ENCODE results near the gene LHX3. TPM values are rescaled to one million over a fixed set of nuclear protein-coding genes. Genes with fewer than 3 reads are reported as not detected.
A peak's percentile ranks its signal among the peaks of the same experiment; 100 is the strongest.

Gene LHX3
- polyA plus RNA-seq, 4 donors: not detected

DNA sequence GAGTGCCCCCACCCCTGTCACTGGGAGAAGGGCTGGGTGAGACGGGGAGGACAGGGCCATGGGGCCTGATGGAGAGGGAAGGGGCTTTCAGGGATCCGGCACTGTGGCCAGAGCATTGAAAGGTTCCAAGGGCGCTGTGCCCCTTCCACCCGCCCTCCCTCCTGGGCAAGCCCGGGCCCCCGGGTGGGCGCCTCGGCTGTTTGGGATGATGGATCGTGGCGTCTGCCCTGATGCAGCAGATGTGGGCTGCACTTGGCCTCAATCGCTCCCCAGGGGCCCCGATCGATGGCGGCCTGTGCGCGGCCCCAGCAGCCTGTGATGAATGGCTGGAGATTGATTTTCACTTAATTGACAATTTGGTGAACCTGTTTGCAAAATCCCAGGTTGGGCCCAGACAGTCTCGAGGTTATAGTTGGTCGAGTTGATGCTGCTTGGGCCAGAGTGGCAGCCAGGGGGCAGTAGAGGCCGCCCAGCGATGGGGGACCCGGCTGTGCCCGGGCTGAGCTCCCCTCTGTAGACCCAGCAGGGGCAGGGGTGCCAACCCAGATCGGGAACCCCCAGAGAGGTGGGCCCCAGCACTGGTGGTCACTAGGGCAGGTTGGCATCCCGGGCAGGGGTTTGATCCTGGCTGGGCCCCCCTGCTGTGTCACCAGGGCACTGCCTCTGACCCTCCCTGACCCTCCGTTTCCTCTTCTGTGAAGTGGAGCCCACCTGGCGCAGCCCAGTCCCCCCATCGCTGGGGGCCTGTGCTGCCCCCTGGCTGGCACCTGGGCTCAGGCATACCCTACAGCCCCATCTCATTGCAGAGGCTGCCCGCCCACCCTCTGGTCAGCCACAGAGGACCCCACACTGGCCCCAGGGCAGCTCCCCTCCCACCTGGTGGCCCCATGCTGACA lies 34.7 kb downstream of the LHX3 start:
- Histone ChIP-seq H3K36me3 (ENCODE audit: control insufficient read depth in 3 of 3, insufficient read depth in 2 of 3, low read depth in 1 of 3, low read length in 3 of 3) (no peaks in the 10 kb centered on the region), H3K9me3 (ENCODE audit: control insufficient read depth in 2 of 2, insufficient read depth in 1 of 2, low read depth in 1 of 2, low read length in 1 of 2) (no peaks in the 10 kb centered on the region), H3K4me3 (ENCODE audit: low read depth in 1 of 3, low read length in 3 of 3) (no peak overlapping the region), H3K27ac (ENCODE audit: low read depth in 1 of 3, low read length in 2 of 3) (peak overlapping the region in 1 of 3 donors; percentile 53), H3K27me3 (ENCODE audit: control insufficient read depth in 3 of 3, insufficient read depth in 3 of 3, low read length in 3 of 3) (peaks cover 0 to 4% (median 0%) of the 10 kb centered on the region in 3 donors), H3K4me1 (ENCODE audit: control insufficient read depth in 3 of 3, insufficient read depth in 2 of 3, low read depth in 1 of 3, low read length in 2 of 3) (peaks cover 0 to 31% (median 0%) of the 10 kb centered on the region in 3 donors)
- DNase-seq (peak; percentile 20 to 52), FAIRE-seq (no peak)
- WGBS, 3 donors: 21 to 41% (median 30%) methylated on average over 17 to 28 of the region's 28 CpGs

DNA sequence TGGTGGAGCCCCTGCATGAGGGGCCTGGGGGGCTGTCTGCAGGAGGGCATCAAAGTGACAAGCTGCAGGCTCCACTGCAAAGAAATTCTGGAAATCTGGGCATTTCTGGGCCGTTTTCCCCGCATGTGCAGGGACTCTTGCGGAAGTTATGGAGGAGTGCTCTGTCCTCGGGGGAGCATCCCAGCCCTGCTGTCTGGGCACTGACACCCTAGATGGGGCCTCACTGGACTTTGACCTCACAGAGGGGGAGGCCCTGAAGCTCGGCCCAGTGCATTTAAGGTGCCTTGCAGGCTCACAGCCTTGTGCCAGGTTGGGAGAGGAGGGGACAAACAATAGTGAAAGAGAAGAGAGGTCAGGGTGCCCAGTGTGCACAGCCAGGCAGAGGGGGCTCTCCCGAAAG lies 35.4 kb downstream of the LHX3 start:
- Histone ChIP-seq H3K9me3 (ENCODE audit: control insufficient read depth in 2 of 2, insufficient read depth in 1 of 2, low read depth in 1 of 2, low read length in 1 of 2) (no peaks in the 10 kb centered on the region), H3K4me3 (ENCODE audit: low read depth in 1 of 3, low read length in 3 of 3) (no peak overlapping the region), H3K36me3 (ENCODE audit: control insufficient read depth in 3 of 3, insufficient read depth in 2 of 3, low read depth in 1 of 3, low read length in 3 of 3) (no peaks in the 10 kb centered on the region), H3K27me3 (ENCODE audit: control insufficient read depth in 3 of 3, insufficient read depth in 3 of 3, low read length in 3 of 3) (peaks cover 0 to 4% (median 0%) of the 10 kb centered on the region in 3 donors), H3K4me1 (ENCODE audit: control insufficient read depth in 3 of 3, insufficient read depth in 2 of 3, low read depth in 1 of 3, low read length in 2 of 3) (peaks cover 0 to 31% (median 0%) of the 10 kb centered on the region in 3 donors), H3K27ac (ENCODE audit: low read depth in 1 of 3, low read length in 2 of 3) (no peak overlapping the region)
- DNase-seq (peak in 1 of 2 donors; percentile 89), FAIRE-seq (no peak)
- WGBS, 3 donors: 21 to 50% (median 34%) methylated on average over 6 of the region's 6 CpGs

DNA sequence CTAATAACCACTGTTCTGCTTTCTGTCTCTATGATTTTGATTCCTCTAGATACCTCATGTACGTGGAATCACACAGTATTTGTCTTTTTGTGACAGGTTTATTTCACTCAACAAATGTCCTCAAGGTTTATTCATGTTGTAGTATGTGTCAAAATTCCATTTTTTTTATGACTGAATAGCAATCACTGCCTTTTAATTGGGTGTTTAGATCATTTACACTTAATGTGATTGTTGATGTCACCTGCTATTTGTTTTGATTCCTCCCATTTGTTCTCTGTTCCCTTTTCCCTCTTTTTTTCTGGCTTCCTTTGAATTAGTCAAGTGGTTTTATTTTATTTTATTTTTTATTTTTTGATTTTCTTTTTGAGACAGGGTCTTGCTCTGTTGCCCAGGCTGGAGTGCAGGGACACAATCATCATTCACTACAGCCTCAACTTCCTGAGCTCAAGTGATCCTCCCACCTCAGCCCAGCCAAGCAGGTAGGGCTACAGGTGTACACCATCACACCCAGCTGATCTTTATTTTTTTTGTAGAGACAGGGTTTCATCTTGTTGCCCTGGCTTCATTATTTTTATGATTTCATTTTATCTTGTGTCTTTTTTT lies 41.6 kb downstream of the LHX3 start:
- FAIRE-seq: no peak
- 52 to 66% (median 58%) methylated on average over 1 of the region's 1 CpG for WGBS, 3 donors
- H3K4me3 ChIP-seq (ENCODE audit: low read depth in 1 of 3, low read length in 3 of 3): no peak overlapping the region
- no peaks in the 10 kb centered on the region for H3K4me1 ChIP-seq (ENCODE audit: control insufficient read depth in 3 of 3, insufficient read depth in 2 of 3, low read depth in 1 of 3, low read length in 2 of 3)
- H3K27me3 ChIP-seq (ENCODE audit: control insufficient read depth in 3 of 3, insufficient read depth in 3 of 3, low read length in 3 of 3): no peaks in the 10 kb centered on the region
- no peak for DNase-seq
- no peaks in the 10 kb centered on the region for H3K36me3 ChIP-seq (ENCODE audit: control insufficient read depth in 3 of 3, insufficient read depth in 2 of 3, low read depth in 1 of 3, low read length in 3 of 3)
- no peak overlapping the region for H3K27ac ChIP-seq (ENCODE audit: low read depth in 1 of 3, low read length in 2 of 3)
- no peaks in the 10 kb centered on the region for H3K9me3 ChIP-seq (ENCODE audit: control insufficient read depth in 2 of 2, insufficient read depth in 1 of 2, low read depth in 1 of 2, low read length in 1 of 2)

DNA sequence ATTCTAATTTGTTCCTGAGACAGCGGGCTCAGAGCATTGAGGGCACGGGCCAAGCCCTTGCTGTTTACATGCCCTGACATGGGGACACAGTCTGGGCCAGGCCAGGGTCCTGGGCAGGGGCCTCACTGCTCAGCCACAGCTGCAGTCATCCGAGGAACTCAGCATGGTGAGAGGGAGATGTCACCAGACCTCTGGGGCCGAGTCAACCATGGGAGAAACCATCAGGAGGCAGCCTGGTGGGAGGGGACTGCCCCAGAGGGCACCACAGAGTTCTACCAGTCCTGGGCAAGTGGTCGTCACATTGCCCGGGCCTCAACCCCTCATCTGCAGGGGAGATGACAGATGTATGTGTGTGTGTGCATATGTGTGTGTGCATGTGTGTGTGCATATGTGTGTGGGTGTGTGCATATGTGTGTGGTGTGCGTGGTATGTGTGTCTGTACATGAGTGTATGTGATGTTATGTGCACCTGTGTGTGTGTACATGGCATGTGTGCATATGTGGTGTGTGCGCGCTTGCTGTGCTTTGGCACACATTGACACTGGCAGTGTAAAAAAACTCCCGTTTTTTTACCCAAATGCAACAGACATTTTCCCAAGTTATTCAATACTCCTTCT lies 43.8 kb downstream of the LHX3 start:
- H3K9me3 ChIP-seq (ENCODE audit: control insufficient read depth in 2 of 2, insufficient read depth in 1 of 2, low read depth in 1 of 2, low read length in 1 of 2): no peaks in the 10 kb centered on the region
- no peaks in the 10 kb centered on the region for H3K36me3 ChIP-seq (ENCODE audit: control insufficient read depth in 3 of 3, insufficient read depth in 2 of 3, low read depth in 1 of 3, low read length in 3 of 3)
- FAIRE-seq: no peak
- no peaks in the 10 kb centered on the region for H3K4me1 ChIP-seq (ENCODE audit: control insufficient read depth in 3 of 3, insufficient read depth in 2 of 3, low read depth in 1 of 3, low read length in 2 of 3)
- no peak overlapping the region for H3K4me3 ChIP-seq (ENCODE audit: low read depth in 1 of 3, low read length in 3 of 3)
- DNase-seq: no peak
- H3K27me3 ChIP-seq (ENCODE audit: control insufficient read depth in 3 of 3, insufficient read depth in 3 of 3, low read length in 3 of 3): peaks cover 0 to 12% (median 0%) of the 10 kb centered on the region in 3 donors
- 57 to 70% (median 69%) methylated on average over 10 of the region's 10 CpGs for WGBS, 3 donors
- H3K27ac ChIP-seq (ENCODE audit: low read depth in 1 of 3, low read length in 2 of 3): no peak overlapping the region

DNA sequence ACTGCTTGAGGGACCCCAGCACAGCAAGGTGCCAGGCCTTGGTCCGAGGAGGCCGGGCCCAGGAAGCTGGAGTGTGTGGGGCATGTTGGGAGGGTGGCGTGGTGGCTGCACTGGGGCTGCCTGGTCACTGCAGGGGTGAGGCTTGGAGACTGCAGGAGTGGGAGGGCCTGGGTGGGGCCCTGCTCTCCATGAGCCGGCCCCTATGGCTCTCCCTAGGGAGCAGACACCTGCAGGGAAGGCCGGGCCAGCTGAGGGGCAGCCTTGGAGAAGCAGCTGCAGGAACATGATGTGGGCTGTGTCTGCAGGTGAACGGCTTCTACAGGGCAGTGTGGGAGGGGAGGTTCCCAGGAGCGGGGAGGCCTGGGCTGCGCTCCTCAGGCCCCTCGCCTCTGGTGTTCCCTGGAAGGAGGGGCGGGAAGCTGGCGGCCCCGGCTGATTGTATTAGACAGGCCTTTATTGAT lies 44.5 kb downstream of the LHX3 start:
- no peaks in the 10 kb centered on the region for H3K36me3 ChIP-seq (ENCODE audit: control insufficient read depth in 3 of 3, insufficient read depth in 2 of 3, low read depth in 1 of 3, low read length in 3 of 3)
- WGBS, 3 donors: 52 to 69% (median 57%) methylated on average over 11 to 12 of the region's 12 CpGs
- no peaks in the 10 kb centered on the region for H3K4me1 ChIP-seq (ENCODE audit: control insufficient read depth in 3 of 3, insufficient read depth in 2 of 3, low read depth in 1 of 3, low read length in 2 of 3)
- H3K27me3 ChIP-seq (ENCODE audit: control insufficient read depth in 3 of 3, insufficient read depth in 3 of 3, low read length in 3 of 3): peaks cover 0 to 16% (median 1%) of the 10 kb centered on the region in 3 donors
- FAIRE-seq (no peak), DNase-seq (no peak)
- no peak overlapping the region for H3K27ac ChIP-seq (ENCODE audit: low read depth in 1 of 3, low read length in 2 of 3)
- no peaks in the 10 kb centered on the region for H3K9me3 ChIP-seq (ENCODE audit: control insufficient read depth in 2 of 2, insufficient read depth in 1 of 2, low read depth in 1 of 2, low read length in 1 of 2)
- H3K4me3 ChIP-seq (ENCODE audit: low read depth in 1 of 3, low read length in 3 of 3): no peak overlapping the region

DNA sequence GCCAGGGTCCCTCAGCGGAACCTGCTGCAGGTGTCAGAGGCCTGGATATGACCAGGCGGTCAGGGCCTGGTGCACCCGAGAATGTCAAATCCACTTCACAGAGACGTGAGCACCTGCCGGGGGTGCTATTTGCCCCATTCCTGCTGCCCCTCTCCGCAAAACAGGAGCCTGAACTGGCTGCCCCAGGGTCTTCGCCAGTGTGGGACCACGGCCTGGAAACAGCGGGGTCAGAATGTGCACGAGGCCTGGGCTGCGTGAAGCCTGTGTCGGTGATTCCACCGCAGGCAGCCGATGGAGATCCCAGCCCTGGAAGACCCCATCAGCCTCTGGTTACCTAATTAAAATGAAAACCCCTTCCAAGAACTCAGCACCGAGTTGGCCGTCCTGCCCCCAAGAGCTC lies 45.1 kb downstream of the LHX3 start:
- WGBS, 3 donors: 86 to 91% (median 88%) methylated on average over 16 of the region's 16 CpGs
- H3K36me3 ChIP-seq (ENCODE audit: control insufficient read depth in 3 of 3, insufficient read depth in 2 of 3, low read depth in 1 of 3, low read length in 3 of 3): no peaks in the 10 kb centered on the region
- FAIRE-seq (no peak), DNase-seq (no peak)
- H3K4me3 ChIP-seq (ENCODE audit: low read depth in 1 of 3, low read length in 3 of 3): no peak overlapping the region
- no peaks in the 10 kb centered on the region for H3K9me3 ChIP-seq (ENCODE audit: control insufficient read depth in 2 of 2, insufficient read depth in 1 of 2, low read depth in 1 of 2, low read length in 1 of 2)
- no peaks in the 10 kb centered on the region for H3K4me1 ChIP-seq (ENCODE audit: control insufficient read depth in 3 of 3, insufficient read depth in 2 of 3, low read depth in 1 of 3, low read length in 2 of 3)
- H3K27me3 ChIP-seq (ENCODE audit: control insufficient read depth in 3 of 3, insufficient read depth in 3 of 3, low read length in 3 of 3): peaks cover 0 to 17% (median 3%) of the 10 kb centered on the region in 3 donors
- no peak overlapping the region for H3K27ac ChIP-seq (ENCODE audit: low read depth in 1 of 3, low read length in 2 of 3)

DNA sequence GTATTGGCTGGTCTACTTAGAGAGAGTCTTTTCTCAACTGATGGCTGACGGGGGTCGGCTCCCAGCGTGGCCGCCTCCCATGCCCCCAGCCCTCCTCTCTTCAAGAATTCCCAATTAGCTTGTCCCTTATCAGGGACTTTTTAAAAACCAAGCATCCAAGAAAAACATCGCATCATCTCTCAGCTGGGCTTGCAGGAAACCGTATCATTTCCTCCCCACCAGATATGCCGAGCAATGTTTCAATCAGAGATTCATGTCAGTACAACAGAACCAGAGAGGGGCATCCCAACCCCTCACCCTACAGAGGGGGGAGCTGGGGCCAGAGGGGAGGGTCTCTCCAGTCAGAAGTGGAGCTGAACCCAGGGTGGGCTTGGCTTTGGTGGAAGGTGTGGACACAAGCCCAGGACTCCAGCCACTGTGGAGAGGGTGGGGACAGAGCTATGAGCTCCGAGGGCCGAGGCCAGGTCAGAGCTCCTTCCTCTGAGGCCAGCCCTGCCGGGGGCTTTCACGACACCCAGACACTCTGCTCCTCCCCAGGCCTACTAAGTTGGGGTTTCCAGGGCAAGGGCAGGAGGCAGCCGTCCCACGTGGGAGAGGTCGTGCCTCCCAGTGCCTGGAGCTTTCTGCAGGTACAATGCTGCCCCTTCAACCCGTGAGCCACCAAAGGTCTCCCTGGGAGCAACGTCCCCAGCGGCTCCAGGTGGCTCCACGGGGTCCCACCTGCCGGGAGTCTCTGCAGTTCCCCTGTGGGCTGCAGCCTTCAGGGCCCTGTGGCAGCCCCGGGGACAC lies 47.3 kb downstream of the LHX3 start:
- WGBS, 3 donors: 64 to 71% (median 70%) methylated on average over 20 of the region's 20 CpGs
- Histone ChIP-seq H3K36me3 (ENCODE audit: control insufficient read depth in 3 of 3, insufficient read depth in 2 of 3, low read depth in 1 of 3, low read length in 3 of 3) (no peaks in the 10 kb centered on the region), H3K4me3 (ENCODE audit: low read depth in 1 of 3, low read length in 3 of 3) (no peak overlapping the region), H3K27me3 (ENCODE audit: control insufficient read depth in 3 of 3, insufficient read depth in 3 of 3, low read length in 3 of 3) (peaks cover 0 to 17% (median 3%) of the 10 kb centered on the region in 3 donors), H3K4me1 (ENCODE audit: control insufficient read depth in 3 of 3, insufficient read depth in 2 of 3, low read depth in 1 of 3, low read length in 2 of 3) (no peaks in the 10 kb centered on the region), H3K27ac (ENCODE audit: low read depth in 1 of 3, low read length in 2 of 3) (no peak overlapping the region), H3K9me3 (ENCODE audit: control insufficient read depth in 2 of 2, insufficient read depth in 1 of 2, low read depth in 1 of 2, low read length in 1 of 2) (no peaks in the 10 kb centered on the region)
- DNase-seq (no peak), FAIRE-seq (no peak)
